GOT3 (cell line): ENCODE measurements around the gene ADAM11.
"Not testable (repeated sequence)": the region's sequence is repeated elsewhere in the genome, so short reads cannot be mapped to it uniquely, and the experiment has no call there.

Experiments
- DNase-seq: peaks from one replicate; lab custom pipeline; 2025; ENCODE audit warnings: mixed read lengths; lab: John Stamatoyannopoulos, UW

ADAM11 gene

GRCh38 chr17:44795421-44795820, 36.6 kb downstream of the ADAM11 start:
- no peak for DNase-seq

GRCh38 chr17:44795928-44796327, 37.1 kb downstream of the ADAM11 start:
- no peak for DNase-seq

GRCh38 chr17:44796731-44797130, 37.9 kb downstream of the ADAM11 start:
- DNase-seq: no peak

- DNase-seq: no peak
Observed at GRCh38 chr17:44797802-44798201, 39.0 kb downstream of the ADAM11 start.

GRCh38 chr17:44798356-44798755, 39.6 kb downstream of the ADAM11 start:
- DNase-seq: no peak

- DNase-seq: no peak
Observed at GRCh38 chr17:44801880-44802279, 43.1 kb downstream of the ADAM11 start.

- no peak for DNase-seq
Observed at GRCh38 chr17:44804302-44805089, 45.7 kb downstream of the ADAM11 start.

- DNase-seq: no peak
Observed at GRCh38 chr17:44807093-44807816, 48.5 kb downstream of the ADAM11 start.

- no peak for DNase-seq
Observed at GRCh38 chr17:44807817-44808155, 49.0 kb downstream of the ADAM11 start.

- DNase-seq: no peak
Observed at GRCh38 chr17:44808156-44808555, 49.4 kb downstream of the ADAM11 start.

GRCh38 chr17:44808656-44809388, 50.0 kb downstream of the ADAM11 start:
- DNase-seq: not testable (repeated sequence)

- DNase-seq: no peak
Observed at GRCh38 chr17:44812263-44812662, 53.5 kb downstream of the ADAM11 start.

GRCh38 chr17:44818508-44818907, 59.7 kb downstream of the ADAM11 start:
- DNase-seq: not testable (repeated sequence)

- DNase-seq: no peak
Observed at GRCh38 chr17:44820631-44821212, 61.9 kb downstream of the ADAM11 start.

GRCh38 chr17:44825236-44825635, 66.4 kb downstream of the ADAM11 start:
- DNase-seq: not testable (repeated sequence)

- DNase-seq: no peak
Observed at GRCh38 chr17:44826123-44826790, 67.5 kb downstream of the ADAM11 start.

- no peak for DNase-seq
Observed at GRCh38 chr17:44827863-44828262, 69.1 kb downstream of the ADAM11 start.

- DNase-seq: no peak
Observed at GRCh38 chr17:44828919-44829522, 70.2 kb downstream of the ADAM11 start.

GRCh38 chr17:44829523-44830358, 71.0 kb downstream of the ADAM11 start, which contains the start of gene GJC1:
Gene GJC1, minus strand, starts transcription at chr17:44830287. Its CDS starts 24,470 bp downstream, at chr17:44805817.
- no peak for DNase-seq
